ENCODE results near the gene DEFB114. TPM values are rescaled to one million over a fixed set of nuclear protein-coding genes. Genes with fewer than 3 reads are reported as not detected.

The DEFB114 gene, protein sequence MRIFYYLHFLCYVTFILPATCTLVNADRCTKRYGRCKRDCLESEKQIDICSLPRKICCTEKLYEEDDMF
- not detected in 2 replicates for total RNA-seq

DNA sequence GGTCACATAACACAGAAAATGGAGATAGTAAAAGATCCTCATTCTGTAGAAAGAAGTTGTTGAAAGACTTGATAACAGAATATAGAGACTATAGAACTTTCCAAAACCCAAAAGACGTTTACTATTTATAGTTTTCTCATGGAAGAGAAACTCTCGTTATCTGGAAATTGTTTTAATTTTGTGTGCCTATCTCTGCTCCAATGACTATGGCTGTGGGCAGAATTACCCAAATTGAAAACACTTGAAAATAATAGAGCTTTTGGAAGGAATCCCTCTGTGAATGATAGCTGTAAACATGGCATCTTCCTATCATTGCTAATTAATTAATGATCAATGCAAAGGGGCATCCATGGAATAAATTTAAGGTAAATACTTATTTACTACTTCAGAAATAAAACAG lies at the start of gene DEFB114:
Gene DEFB114, minus strand, starts transcription at position 101 of the 400 bp plus-strand sequence. Its CDS starts 59 bp downstream, at position 42.
- TF ChIP-seq, protein P1, sequence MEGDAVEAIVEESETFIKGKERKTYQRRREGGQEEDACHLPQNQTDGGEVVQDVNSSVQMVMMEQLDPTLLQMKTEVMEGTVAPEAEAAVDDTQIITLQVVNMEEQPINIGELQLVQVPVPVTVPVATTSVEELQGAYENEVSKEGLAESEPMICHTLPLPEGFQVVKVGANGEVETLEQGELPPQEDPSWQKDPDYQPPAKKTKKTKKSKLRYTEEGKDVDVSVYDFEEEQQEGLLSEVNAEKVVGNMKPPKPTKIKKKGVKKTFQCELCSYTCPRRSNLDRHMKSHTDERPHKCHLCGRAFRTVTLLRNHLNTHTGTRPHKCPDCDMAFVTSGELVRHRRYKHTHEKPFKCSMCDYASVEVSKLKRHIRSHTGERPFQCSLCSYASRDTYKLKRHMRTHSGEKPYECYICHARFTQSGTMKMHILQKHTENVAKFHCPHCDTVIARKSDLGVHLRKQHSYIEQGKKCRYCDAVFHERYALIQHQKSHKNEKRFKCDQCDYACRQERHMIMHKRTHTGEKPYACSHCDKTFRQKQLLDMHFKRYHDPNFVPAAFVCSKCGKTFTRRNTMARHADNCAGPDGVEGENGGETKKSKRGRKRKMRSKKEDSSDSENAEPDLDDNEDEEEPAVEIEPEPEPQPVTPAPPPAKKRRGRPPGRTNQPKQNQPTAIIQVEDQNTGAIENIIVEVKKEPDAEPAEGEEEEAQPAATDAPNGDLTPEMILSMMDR (conservative IDR thresholded peaks at IDR 0.05; ENCODE audit: low read depth, low read length) = no peak
- H3K4me3 ChIP-seq (ENCODE audit: low read depth, low read length) = no peak within 1 kb of the TSS
- DNase-seq (ENCODE audit: low read depth) = no peak

DNA sequence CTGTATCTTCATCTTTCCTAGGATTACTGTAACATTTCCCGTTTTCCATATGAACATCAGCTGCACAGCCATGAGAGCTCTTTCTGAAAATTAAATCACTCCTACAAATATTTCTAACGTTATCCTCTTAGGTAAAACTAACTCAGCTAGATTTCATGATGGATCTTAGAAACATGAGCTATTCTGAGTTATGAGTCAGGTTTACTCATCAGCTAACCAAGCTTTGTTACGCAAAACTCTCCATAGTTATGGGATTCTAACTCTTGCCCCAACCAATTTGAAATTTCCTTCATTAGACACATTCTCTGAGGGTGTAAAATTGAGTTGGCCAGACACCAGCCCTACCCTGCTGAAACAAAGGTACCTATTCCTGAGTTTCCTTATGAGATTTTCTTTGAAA lies 43.9 kb upstream of the DEFB114 start:
- DNase-seq (ENCODE audit: low read depth) = no peak
- TF ChIP-seq, protein P1 (conservative IDR thresholded peaks at IDR 0.05; ENCODE audit: low read depth, low read length) = no peak
- no peak overlapping the region for H3K4me3 ChIP-seq (ENCODE audit: low read depth, low read length)

DNA sequence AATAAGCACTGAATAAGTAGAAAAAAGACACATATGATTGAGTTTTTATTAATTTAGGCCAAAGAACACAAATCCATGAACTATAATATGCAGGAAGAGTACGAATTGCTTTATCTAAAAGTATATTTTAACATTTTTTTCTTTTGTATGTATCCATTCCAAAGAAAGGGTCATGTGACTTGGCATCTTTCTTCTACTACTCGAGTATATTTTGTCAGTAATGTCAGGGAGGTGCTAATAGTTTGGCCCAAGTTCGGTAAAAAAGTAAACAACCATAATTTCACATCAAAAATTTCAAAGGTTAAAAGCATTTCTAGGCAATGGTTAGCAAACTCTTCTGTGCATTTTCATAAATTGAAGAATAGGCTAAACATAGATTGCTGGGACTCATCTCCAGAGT lies 39.2 kb upstream of the DEFB114 start:
- TF ChIP-seq, protein P1 (conservative IDR thresholded peaks at IDR 0.05; ENCODE audit: low read depth, low read length) = no peak
- no peak overlapping the region for H3K4me3 ChIP-seq (ENCODE audit: low read depth, low read length)
- no peak for DNase-seq (ENCODE audit: low read depth)

DNA sequence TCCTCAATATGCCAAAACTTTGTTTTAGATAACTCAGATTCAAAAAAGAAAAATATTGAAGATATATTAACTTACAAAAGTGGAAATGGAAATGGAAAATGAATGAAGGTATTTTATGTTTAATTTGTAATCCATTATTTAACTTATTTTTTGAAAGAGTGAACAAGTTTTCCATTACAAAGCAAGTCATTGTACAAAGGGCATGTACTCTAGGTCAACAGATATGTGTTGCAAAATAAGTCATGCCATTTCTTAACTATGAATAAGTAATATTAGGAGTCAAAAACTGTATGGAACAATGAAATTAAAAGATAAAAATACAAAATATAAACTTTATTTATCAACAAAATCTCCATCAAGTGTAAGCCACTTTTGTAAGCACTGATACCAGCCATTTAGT lies 31.3 kb upstream of the DEFB114 start:
- DNase-seq (ENCODE audit: low read depth) = no peak
- TF ChIP-seq, protein P1 (conservative IDR thresholded peaks at IDR 0.05; ENCODE audit: low read depth, low read length) = no peak
- H3K4me3 ChIP-seq (ENCODE audit: low read depth, low read length) = no peak overlapping the region

DNA sequence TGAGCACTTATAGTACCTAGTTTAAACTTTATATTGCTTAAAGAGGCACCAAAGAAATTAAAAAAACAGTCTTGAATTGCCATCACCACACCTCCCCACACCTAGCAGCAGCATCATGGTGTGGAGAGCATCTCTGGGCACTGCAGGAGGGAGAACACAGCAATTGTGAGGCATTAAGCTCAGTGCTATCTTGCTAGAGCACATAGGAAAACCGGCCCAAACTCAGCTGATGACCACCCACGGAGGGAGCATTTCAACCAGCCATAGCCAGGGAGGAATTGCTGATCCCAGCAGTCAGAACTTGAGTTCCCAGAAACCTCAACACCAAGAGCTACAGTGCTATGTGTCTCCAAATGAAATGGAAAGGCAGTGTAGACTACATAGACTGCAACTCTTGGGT lies 24.9 kb upstream of the DEFB114 start:
- DNase-seq (ENCODE audit: low read depth) = no peak
- no peak overlapping the region for H3K4me3 ChIP-seq (ENCODE audit: low read depth, low read length)
- TF ChIP-seq, protein P1 (conservative IDR thresholded peaks at IDR 0.05; ENCODE audit: low read depth, low read length) = no peak

DNA sequence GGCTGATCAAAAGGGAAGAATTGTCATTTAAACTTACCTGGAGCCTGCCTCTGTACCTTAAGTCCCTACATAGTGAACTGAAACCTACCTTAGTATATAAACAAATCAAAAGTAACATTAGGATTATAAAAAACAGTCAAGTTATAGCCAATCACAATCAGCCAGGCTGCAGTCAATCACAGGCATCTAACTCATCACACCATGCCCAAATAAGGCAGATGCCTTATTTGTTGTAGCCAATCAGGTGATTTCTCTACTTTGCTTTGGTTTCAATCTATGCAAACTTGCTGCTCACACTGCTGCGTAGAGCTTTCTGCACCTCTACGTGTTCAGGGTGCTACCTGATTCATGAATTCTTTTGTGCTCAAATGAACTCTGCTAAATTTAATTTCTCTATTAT lies 23.8 kb upstream of the DEFB114 start:
- DNase-seq (ENCODE audit: low read depth) = no peak
- TF ChIP-seq, protein P1 (conservative IDR thresholded peaks at IDR 0.05; ENCODE audit: low read depth, low read length) = no peak
- no peak overlapping the region for H3K4me3 ChIP-seq (ENCODE audit: low read depth, low read length)

DNA sequence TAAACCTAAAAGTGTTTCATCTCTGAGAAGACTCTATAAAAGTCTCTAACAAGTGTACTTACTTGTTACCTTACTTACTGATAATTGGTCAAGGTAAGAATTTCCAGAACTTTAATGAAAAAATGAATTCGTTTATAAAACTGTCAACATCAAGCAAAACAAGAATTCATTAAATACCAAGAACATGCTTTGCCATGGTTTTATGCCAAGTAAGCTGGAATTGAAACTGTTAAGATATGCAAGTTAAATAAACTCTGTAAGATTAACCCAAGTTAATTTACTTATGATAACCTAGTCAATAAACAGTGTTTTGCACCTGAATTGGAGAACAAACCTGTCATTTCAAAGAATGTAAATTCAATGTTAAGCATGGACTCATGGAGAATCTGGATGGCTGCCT lies 22.6 kb upstream of the DEFB114 start:
- TF ChIP-seq, protein P1 (conservative IDR thresholded peaks at IDR 0.05; ENCODE audit: low read depth, low read length) = no peak
- H3K4me3 ChIP-seq (ENCODE audit: low read depth, low read length) = no peak overlapping the region
- DNase-seq (ENCODE audit: low read depth) = no peak
